ENCODE measurements around the gene ZNF236.
A peak's percentile ranks its signal among the peaks of the same experiment; 100 is the strongest.
"Not testable (repeated sequence)": the region's sequence is repeated elsewhere in the genome, so short reads cannot be mapped to it uniquely, and the experiment has no call there.

Gene ZNF236

DNA sequence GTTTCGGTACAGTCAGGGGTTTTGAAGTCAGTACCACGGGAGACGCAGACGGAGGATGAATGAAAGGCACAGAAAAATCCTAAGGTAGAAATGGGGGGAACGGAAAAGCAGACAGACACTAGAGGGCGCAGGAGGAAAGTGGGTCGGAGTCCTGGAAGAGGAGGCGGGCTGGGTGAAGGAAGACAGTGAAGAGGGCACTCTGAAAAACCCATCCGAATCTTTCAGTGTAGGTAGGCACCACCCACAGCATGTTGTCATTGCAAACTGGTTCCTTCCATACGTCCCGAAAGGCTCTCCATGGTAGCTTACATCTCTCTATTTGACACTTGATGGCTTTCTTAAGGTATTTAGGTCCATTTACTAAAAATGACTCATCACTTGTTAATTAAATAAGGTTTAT, 18.5 kb upstream of the ZNF236 start:
- Histone ChIP-seq H3K27me3 (ENCODE audit: control insufficient read depth in 1 of 2, insufficient read depth in 2 of 2, low read length in 2 of 2) (peaks cover 0 to 6% of the 10 kb centered on the region in 2 donors), H3K9me3 (ENCODE audit: low read length) (no peaks in the 10 kb centered on the region), H3K4me3 (ENCODE audit: low read depth in 1 of 2, low read length in 2 of 2) (no peak overlapping the region), H3K27ac (ENCODE audit: low read depth, low read length) (no peak overlapping the region), H3K4me1 (ENCODE audit: insufficient read depth, low read length) (no peaks in the 10 kb centered on the region), H3K9ac (ENCODE audit: low read length) (no peak overlapping the region), H3K36me3 (ENCODE audit: insufficient read depth, low read length) (no peaks in the 10 kb centered on the region)

DNA sequence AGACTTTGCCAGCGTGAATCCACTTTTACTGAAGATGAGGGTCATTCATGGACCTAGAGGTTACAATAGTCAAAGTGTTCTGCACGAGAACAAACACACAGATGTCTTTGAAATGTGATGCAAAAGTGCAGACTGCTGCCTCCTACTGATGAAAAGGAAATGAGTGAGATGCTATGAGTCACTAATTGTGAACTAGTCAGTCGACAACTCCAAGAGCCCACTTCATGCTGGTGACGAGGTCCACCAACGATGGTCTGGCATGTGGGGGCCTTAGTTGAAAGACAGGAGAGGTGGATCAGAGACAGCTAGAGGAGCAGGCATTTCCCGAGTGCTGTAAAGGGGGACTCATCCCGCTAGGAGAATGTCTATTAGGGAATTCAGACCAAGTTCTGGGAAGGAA, 17.1 kb upstream of the ZNF236 start:
- Histone ChIP-seq H3K27me3 (ENCODE audit: control insufficient read depth in 1 of 2, insufficient read depth in 2 of 2, low read length in 2 of 2) (peaks cover 0 to 6% of the 10 kb centered on the region in 2 donors), H3K4me1 (ENCODE audit: insufficient read depth, low read length) (no peaks in the 10 kb centered on the region), H3K4me3 (ENCODE audit: low read depth in 1 of 2, low read length in 2 of 2) (no peak overlapping the region), H3K36me3 (ENCODE audit: insufficient read depth, low read length) (no peaks in the 10 kb centered on the region), H3K9ac (ENCODE audit: low read length) (no peak overlapping the region), H3K27ac (ENCODE audit: low read depth, low read length) (no peak overlapping the region), H3K9me3 (ENCODE audit: low read length) (no peaks in the 10 kb centered on the region)

DNA sequence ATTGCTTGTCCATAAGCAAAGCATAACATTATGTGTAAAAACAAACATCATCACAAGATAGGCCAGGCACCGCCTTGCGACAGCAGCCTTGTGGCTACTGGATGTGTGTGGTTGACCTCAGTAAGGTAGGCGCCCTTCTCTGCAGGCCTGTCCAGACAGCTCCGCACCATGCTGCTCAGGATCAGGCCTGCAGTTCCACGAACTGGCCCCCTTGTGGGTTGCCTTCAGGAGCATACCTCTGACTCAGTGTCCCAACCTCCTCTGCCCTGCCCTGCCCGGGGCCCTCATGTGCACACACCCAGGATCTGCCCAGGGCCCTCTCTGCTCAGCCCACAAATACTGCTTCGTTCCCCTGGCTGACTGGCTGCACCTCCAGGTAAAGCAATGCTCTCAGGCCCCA, 16.1 kb upstream of the ZNF236 start:
- Histone ChIP-seq H3K36me3 (ENCODE audit: insufficient read depth, low read length) (no peaks in the 10 kb centered on the region), H3K4me3 (ENCODE audit: low read depth in 1 of 2, low read length in 2 of 2) (no peak overlapping the region), H3K4me1 (ENCODE audit: insufficient read depth, low read length) (no peaks in the 10 kb centered on the region), H3K27me3 (ENCODE audit: control insufficient read depth in 1 of 2, insufficient read depth in 2 of 2, low read length in 2 of 2) (peaks cover 0 to 6% of the 10 kb centered on the region in 2 donors), H3K9me3 (ENCODE audit: low read length) (no peaks in the 10 kb centered on the region), H3K27ac (ENCODE audit: low read depth, low read length) (no peak overlapping the region), H3K9ac (ENCODE audit: low read length) (no peak overlapping the region)

DNA sequence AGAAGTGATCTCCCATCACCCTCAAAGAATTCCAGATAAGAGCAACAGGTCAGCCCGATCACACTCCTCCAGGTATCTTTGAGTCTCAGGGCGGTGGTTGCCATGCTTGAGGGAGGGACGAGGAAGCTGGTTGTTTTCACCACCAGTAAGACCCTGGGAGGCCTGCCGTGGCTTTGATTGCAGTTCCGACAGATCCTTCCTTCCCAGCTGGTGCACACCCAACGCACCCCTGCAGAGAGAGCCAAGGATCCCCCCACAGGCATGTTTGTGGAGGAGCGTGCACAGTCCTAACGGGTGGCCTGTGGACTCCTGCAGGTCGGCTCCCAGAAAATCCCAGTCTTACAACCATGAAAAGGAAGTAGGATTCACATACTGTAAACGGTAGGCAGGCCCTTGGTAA, 13.8 kb upstream of the ZNF236 start:
- H3K4me3 ChIP-seq (ENCODE audit: low read depth in 1 of 2, low read length in 2 of 2), result no peak overlapping the region
- no peaks in the 10 kb centered on the region for H3K4me1 ChIP-seq (ENCODE audit: insufficient read depth, low read length)
- no peaks in the 10 kb centered on the region for H3K9me3 ChIP-seq (ENCODE audit: low read length)
- no peaks in the 10 kb centered on the region for H3K27me3 ChIP-seq (ENCODE audit: control insufficient read depth in 1 of 2, insufficient read depth in 2 of 2, low read length in 2 of 2)
- H3K36me3 ChIP-seq (ENCODE audit: insufficient read depth, low read length), result no peaks in the 10 kb centered on the region
- no peak overlapping the region for H3K9ac ChIP-seq (ENCODE audit: low read length)
- no peak overlapping the region for H3K27ac ChIP-seq (ENCODE audit: low read depth, low read length)

DNA sequence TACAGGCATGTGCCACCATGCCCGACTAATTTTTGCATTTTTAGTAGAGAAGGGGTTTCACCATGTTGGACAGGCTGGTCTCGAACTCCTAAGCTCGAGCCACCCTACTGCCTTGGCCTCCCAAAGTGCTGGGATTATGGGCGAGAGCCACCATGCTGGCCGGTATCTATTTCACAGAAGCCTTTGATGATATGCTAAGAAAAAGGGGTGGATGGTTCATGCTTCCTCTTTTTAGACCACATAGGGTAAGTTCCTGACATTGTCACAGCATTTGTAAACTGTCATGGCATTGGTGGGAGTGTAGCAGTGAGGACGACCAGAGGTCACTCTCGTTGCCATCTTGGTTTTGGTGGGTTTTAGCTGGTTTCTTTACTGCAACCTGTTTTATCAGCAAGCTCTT, 10.8 kb upstream of the ZNF236 start:
- not testable (repeated sequence) for H3K9me3 ChIP-seq (ENCODE audit: low read length); H3K9ac ChIP-seq (ENCODE audit: low read length); H3K36me3 ChIP-seq (ENCODE audit: insufficient read depth, low read length); H3K4me1 ChIP-seq (ENCODE audit: insufficient read depth, low read length); H3K4me3 ChIP-seq (ENCODE audit: low read depth in 1 of 2, low read length in 2 of 2); H3K27me3 ChIP-seq (ENCODE audit: control insufficient read depth in 1 of 2, insufficient read depth in 2 of 2, low read length in 2 of 2); H3K27ac ChIP-seq (ENCODE audit: low read depth, low read length)

DNA sequence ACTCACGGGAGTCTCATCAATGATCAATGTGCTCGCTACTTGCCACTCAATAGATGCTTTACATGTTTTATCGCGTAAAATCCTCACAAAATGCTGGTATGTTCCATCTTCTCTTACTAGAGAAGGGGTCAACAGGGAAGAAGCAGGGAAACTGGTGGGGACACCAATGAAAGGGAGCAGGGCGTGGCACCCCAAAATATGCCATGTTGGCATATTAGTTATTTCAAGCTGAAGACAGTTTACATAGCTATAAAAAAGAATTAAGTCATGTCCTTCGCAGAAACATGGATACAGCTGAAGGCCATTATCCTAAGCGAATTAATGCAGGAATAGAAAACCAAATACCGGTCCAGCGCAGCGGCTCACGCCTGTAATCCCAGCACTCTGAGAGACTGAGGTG, 8.1 kb upstream of the ZNF236 start:
- peaks cover 4% of the 10 kb centered on the region for H3K36me3 ChIP-seq (ENCODE audit: insufficient read depth, low read length)
- H3K4me3 ChIP-seq (ENCODE audit: low read depth in 1 of 2, low read length in 2 of 2), result no peak overlapping the region
- H3K4me1 ChIP-seq (ENCODE audit: insufficient read depth, low read length), result no peaks in the 10 kb centered on the region
- no peaks in the 10 kb centered on the region for H3K9me3 ChIP-seq (ENCODE audit: low read length)
- no peaks in the 10 kb centered on the region for H3K27me3 ChIP-seq (ENCODE audit: control insufficient read depth in 1 of 2, insufficient read depth in 2 of 2, low read length in 2 of 2)
- H3K9ac ChIP-seq (ENCODE audit: low read length), result no peak overlapping the region
- H3K27ac ChIP-seq (ENCODE audit: low read depth, low read length), result no peak overlapping the region

DNA sequence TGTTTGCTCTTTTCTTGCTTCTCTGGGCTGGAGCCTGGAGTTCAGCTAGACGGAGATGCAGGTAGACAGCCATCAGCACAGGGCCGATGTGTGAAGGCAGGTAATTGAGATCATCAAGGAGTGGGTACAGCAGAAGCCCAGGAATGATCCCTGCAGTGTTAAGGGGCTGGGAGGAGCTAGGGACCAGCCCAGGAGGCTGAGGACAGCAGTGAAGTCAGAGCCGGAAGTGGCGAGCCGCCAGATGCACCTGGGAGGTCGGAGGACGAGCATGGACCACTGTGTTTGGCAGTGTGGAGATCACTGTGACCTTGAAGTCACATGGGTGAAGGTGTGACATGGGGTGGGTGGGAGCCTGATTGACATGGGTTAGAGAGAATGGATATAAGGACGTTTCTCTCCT, 6.2 kb upstream of the ZNF236 start:
- Histone ChIP-seq H3K9me3 (ENCODE audit: low read length) (no peaks in the 10 kb centered on the region), H3K27ac (ENCODE audit: low read depth, low read length) (no peak overlapping the region), H3K4me1 (ENCODE audit: insufficient read depth, low read length) (peaks cover 9% of the 10 kb centered on the region), H3K9ac (ENCODE audit: low read length) (no peak overlapping the region), H3K36me3 (ENCODE audit: insufficient read depth, low read length) (peaks cover 4% of the 10 kb centered on the region), H3K27me3 (ENCODE audit: control insufficient read depth in 1 of 2, insufficient read depth in 2 of 2, low read length in 2 of 2) (no peaks in the 10 kb centered on the region), H3K4me3 (ENCODE audit: low read depth in 1 of 2, low read length in 2 of 2) (no peak overlapping the region)

DNA sequence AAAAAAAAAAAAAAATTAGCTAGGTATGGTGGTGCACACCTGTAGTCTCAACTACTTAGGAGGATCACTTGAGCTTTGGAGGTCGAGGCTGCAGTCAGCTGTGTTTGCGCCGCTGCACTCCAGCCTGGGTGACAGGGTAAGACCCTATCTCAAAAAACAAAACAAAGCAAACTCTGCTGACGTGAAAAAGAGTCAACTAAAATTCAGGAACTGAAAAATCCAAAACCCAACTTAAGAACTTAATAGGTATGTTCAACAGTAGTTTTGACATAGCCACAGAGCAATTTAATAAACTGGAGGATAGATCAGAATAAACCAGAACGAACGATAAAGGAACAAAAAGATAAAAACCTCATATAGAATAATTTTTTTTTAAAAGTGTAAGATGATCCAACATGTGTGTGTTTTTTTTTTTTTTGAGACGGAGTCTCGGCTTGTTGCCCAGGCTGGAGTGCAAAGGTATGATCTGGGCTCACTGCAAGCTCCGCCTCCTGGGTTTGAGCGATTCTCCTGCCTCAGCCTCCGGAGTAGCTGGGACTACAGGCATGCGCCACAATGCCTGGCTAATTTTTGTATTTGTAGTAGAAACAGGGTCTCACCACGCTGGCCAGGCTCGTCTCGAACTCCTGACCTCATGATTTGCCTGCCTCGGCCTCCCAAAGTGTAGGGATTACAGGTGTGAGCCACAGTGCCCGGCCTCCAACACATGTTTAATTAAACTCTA, 4.3 kb upstream of the ZNF236 start:
- H3K36me3 ChIP-seq (ENCODE audit: insufficient read depth, low read length), result peaks cover 4% of the 10 kb centered on the region
- H3K4me1 ChIP-seq (ENCODE audit: insufficient read depth, low read length), result peaks cover 9% of the 10 kb centered on the region
- no peak overlapping the region for H3K27ac ChIP-seq (ENCODE audit: low read depth, low read length)
- no peak overlapping the region for H3K4me3 ChIP-seq (ENCODE audit: low read depth in 1 of 2, low read length in 2 of 2)
- H3K9ac ChIP-seq (ENCODE audit: low read length), result no peak overlapping the region
- no peaks in the 10 kb centered on the region for H3K9me3 ChIP-seq (ENCODE audit: low read length)
- H3K27me3 ChIP-seq (ENCODE audit: control insufficient read depth in 1 of 2, insufficient read depth in 2 of 2, low read length in 2 of 2), result no peaks in the 10 kb centered on the region

DNA sequence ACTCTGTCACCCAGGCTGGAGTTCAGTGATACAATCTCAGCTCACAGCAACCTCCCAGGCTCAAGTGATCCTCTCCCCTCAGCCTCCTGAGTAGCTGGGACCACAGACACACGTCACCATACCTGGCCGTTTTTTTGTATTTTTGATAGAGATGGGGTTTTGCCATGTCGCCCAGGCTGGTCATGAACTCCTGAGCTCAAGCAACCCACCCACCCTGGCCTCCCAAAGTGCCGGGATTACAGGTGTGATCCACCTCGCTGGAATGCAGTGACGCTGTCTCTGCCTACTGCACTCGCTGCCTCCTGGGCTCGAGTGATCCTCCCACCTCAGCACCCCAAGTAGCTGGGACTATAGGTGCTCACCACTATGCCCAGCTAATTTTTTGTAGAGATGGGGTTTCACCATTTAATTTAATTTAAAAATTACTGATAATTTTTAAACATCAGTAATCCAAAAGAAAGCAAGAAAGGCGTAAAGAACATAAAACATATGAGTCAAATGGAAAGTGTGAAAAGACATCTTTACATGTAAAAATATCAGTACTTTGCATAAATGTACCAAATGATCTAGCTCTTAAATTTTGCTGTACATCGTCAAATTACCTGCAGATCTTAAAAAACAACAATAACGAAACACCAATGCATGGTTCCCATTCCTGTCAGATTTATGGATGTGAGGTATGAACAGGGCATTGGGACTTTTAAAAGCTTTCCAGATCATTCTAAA, 2.8 kb upstream of the ZNF236 start:
- no peaks in the 10 kb centered on the region for H3K9me3 ChIP-seq (ENCODE audit: low read length)
- H3K4me3 ChIP-seq (ENCODE audit: low read depth in 1 of 2, low read length in 2 of 2), result no peak overlapping the region
- peaks cover 18% of the 10 kb centered on the region for H3K4me1 ChIP-seq (ENCODE audit: insufficient read depth, low read length)
- H3K9ac ChIP-seq (ENCODE audit: low read length), result no peak overlapping the region
- no peaks in the 10 kb centered on the region for H3K27me3 ChIP-seq (ENCODE audit: control insufficient read depth in 1 of 2, insufficient read depth in 2 of 2, low read length in 2 of 2)
- H3K36me3 ChIP-seq (ENCODE audit: insufficient read depth, low read length), result no peaks in the 10 kb centered on the region
- H3K27ac ChIP-seq (ENCODE audit: low read depth, low read length), result no peak overlapping the region

DNA sequence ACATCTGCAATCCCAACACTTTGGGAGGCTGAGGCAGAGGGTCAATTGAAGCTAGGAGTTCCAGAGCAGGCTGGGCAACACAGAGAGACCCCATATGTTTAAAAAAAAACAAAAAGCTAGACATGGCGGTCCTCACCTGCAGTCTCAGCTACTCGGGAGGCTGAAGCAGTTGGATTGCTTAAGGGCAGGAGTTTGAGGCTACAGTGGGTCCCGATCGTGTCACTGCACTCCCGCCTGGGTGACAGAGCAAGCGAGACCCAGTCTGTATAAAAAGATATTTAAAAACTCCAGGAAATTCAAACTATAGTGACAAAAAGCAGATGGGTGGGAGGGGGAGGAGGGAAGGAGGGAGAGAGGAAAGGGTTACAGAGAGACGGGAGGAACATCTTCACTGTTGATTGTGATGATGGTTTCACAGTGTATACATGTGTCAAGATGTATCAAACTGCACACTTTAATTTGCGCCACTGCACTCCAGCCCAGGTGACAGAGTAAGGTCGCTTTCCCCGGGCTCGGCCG, 942 bp upstream of the ZNF236 start:
- Histone ChIP-seq H3K9ac (ENCODE audit: low read length) (peak overlapping the region; percentile 87), H3K27ac (ENCODE audit: low read depth, low read length) (peak overlapping the region; percentile 90), H3K4me1 (ENCODE audit: insufficient read depth, low read length) (peaks cover 18% of the 10 kb centered on the region), H3K9me3 (ENCODE audit: low read length) (no peaks in the 10 kb centered on the region), H3K27me3 (ENCODE audit: control insufficient read depth in 1 of 2, insufficient read depth in 2 of 2, low read length in 2 of 2) (no peaks in the 10 kb centered on the region), H3K4me3 (ENCODE audit: low read depth in 1 of 2, low read length in 2 of 2) (peak overlapping the region; percentile 83 to 94), H3K36me3 (ENCODE audit: insufficient read depth, low read length) (no peaks in the 10 kb centered on the region)

DNA sequence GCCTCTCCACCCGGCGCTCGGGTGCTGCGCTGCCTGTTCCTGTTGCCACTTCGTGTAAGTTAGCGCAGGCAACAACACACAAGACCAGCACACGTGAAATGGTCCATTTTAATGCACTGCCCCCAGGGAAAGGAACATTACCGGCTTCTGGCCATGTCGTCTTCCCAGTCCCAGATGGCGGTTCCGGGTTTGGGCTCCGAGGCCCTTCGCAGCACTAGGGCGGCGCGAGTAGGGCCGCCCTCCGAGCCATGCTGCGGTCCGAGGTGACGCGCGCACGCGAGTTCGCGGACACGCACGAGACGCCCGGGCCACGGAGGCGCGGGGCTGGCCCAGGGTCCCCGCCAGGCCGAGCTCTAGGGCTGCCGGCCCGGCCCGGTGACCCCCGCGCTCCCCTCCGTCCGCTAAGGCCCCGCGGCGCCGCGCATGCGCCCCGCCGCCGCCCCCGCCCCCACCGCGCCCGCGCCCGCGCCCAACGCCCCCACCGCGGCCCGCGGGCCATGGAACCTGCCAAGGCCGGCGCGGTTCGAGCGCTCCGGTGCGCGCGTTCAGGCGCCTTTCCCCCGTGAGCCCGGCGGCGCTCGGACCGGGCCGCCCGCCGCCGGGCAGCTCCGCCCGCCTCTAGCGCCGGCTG, 367 bp upstream of the ZNF236 start:
- Histone ChIP-seq H3K27ac (ENCODE audit: low read depth, low read length) (peak overlapping the region; percentile 90), H3K36me3 (ENCODE audit: insufficient read depth, low read length) (no peaks in the 10 kb centered on the region), H3K9me3 (ENCODE audit: low read length) (no peaks in the 10 kb centered on the region), H3K9ac (ENCODE audit: low read length) (peak overlapping the region; percentile 87), H3K27me3 (ENCODE audit: control insufficient read depth in 1 of 2, insufficient read depth in 2 of 2, low read length in 2 of 2) (no peaks in the 10 kb centered on the region), H3K4me3 (ENCODE audit: low read depth in 1 of 2, low read length in 2 of 2) (peak overlapping the region; percentile 83 to 94), H3K4me1 (ENCODE audit: insufficient read depth, low read length) (peaks cover 18% of the 10 kb centered on the region)
